Endometrial microvascular endothelial cells (primary cell): ENCODE data around the gene POTEM. TPM values are rescaled to one million over a fixed set of nuclear protein-coding genes. Genes with fewer than 3 reads are reported as not detected.
"Not testable (repeated sequence)": the region's sequence is repeated elsewhere in the genome, so short reads cannot be mapped to it uniquely, and the experiment has no call there.

Experiments
- in situ Hi-C: cut with HindIII; loops from 2 replicates; pipeline ENCODE4 v1.10.0; 2017; ENCODE audit warnings: low sequenced_read_pairs, low pct_unique_long_range_greater_than_20kb; ENCODE audit errors: inconsistent ontology term
- total RNA-seq: library from RNA; depleted of rRNA; stranded (reverse); fragments of >200 nt; gene quantifications from one replicate; pipeline ENCODE4 v1.2.3, GENCODE V29; 2015; ENCODE audit errors: inconsistent ontology term

Gene POTEM
- not detected for total RNA-seq

DNA sequence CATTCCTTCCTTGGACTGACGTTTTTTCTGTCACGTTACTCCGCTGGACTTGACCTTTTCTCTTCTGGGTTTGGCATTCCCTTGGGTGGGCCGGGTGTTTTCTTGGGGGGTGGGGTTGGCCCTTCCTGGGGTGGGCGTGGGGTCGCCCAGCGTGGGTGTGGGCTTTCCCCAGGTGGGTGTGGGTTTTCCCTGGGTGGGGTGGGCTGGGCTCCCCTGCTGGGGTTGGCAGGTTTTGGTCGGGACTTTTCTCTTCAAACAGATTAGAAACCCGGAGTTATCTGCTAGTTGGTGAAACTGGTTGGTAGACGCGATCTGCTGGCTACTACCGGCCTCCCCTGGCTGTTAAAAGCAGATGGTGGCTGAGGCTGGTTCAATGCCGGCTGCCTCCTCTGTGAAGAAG is at the start of gene POTEM:
POTEM (plus strand) TSS at position 301 of the 400 bp plus-strand sequence; CDS start at position 353, 52 bp downstream.
- in situ Hi-C loops = not testable (repeated sequence)

DNA sequence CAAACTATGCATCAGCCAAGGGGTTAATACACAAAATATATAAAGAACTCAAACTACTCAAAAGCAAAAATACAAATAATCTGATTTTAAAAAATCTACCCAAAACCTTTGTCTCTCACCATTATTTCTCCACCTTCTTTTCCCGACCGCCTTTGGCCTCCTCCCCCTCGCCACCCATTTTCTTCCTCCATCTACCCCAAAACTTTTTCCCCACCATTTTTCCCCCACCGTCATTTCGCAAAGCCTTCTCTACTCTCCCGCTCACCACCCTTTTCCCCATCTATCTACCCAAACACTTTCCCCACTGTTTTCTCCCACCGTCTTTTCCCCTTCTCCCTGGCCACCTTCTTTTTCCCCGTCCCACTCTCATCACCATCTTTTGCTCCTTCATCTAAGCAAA is 48.9 kb upstream of the POTEM start:
- in situ Hi-C loops = not testable (repeated sequence)

GRCh38 chr14:18920052-18920451 is 47.2 kb upstream of the POTEM start:
- in situ Hi-C loops = not testable (repeated sequence)

DNA sequence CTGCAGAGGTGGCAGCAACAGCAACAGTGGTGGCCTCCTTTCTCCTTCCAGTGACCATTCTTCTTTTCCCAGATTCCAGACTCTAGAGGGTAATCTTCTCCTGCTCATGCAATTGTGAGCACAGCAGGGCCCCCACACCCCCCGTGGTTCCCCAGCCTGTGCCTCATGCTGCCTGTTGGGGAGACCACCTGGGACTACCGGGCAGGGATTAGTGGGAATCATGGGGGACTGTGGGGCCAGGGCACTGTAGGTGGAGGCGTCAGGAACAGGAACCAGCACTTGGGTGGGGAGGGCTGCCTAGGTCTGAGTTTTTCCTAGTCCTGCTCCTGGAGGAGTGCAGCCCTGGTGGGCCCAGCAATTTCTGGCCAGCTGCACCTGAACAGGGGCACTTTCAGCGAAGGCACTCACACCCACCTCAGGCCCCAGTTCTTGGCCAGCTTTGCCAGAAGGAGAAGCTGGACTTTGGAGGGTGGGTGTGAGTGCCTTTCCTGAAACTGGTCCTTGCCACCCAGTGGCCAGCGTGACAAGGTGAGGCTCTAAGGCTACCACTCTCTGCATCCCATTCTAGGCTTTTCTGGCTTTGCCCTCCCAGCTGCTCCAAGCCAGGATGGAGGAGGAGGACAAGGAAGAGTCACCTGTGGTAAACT is 46.1 kb upstream of the POTEM start:
- in situ Hi-C loops = not testable (repeated sequence)

- in situ Hi-C loops = not testable (repeated sequence)
Observed at GRCh38 chr14:18936848-18937247, 30.4 kb upstream of the POTEM start.

DNA sequence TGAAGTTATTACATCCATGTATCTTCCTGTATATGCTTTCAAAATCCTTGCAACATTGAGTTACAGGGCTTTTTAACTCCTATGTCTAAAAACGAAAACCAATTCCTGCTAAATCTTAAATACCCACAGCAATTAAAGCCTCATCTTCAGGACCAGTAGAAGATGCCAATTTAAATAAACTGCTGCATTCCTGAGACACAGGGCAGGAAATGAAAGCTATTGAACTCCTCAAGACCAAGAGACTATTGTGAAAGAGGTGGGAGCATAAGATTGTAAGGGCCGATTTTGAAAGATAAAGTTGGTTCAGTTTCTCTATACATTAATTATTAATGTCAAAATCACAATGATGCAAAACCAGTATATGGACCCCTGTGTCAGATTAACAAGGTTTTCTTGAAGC is 28.5 kb upstream of the POTEM start:
- in situ Hi-C loops = not testable (repeated sequence)

- in situ Hi-C loops = not testable (repeated sequence)
Observed at GRCh38 chr14:18949939-18950338, 17.3 kb upstream of the POTEM start.

DNA sequence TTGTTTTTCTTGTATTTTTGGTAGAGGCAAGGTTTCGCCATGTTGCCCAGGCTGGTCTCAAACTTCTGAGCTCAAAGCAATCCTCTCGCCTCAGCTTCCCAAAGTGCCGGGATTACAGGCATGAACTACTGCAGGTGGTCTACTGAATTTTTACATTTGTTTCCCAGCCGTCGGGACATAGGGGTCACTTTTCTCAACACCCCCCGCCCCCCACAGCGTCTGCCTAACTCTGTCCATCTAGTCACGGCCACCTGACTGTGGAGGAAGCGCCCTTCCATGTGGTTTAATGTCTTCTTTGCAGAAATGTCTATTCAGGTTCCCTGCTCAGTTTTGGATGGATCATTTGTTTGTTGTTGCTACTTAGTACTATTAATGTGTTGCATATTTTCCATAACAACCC is 14.1 kb upstream of the POTEM start:
- in situ Hi-C loops = not testable (repeated sequence)

DNA sequence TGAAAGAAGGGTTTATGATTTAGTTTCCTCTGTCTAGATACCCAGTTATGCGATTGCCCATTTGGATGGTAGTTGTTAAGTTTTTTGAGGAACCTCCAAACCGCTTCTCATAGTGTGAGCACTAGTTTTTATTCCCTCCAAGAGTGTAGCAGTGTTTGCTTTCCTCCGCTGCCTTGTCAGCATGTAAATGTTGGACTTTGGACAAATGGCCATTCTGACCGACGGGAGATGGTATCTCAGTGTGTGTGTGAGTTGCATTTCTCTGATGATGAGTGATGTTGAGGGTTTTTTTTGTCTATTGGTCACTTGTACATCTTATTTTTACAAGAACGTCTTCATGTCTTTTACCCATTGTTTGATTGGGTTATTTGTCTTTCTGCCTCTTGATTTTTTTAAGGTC is 11.4 kb upstream of the POTEM start:
- in situ Hi-C loops = not testable (repeated sequence)

GRCh38 chr14:18961576-18961975 is 5.7 kb upstream of the POTEM start:
- in situ Hi-C loops = not testable (repeated sequence)

- in situ Hi-C loops = not testable (repeated sequence)
Observed at GRCh38 chr14:18962143-18962542, 5.1 kb upstream of the POTEM start.

GRCh38 chr14:18963276-18963675 is 4.0 kb upstream of the POTEM start:
- in situ Hi-C loops = not testable (repeated sequence)

GRCh38 chr14:18964878-18965277 is 2.4 kb upstream of the POTEM start:
- in situ Hi-C loops = not testable (repeated sequence)

- in situ Hi-C loops = not testable (repeated sequence)
Observed at GRCh38 chr14:19002566-19002965, 35.3 kb downstream of the POTEM start.

DNA sequence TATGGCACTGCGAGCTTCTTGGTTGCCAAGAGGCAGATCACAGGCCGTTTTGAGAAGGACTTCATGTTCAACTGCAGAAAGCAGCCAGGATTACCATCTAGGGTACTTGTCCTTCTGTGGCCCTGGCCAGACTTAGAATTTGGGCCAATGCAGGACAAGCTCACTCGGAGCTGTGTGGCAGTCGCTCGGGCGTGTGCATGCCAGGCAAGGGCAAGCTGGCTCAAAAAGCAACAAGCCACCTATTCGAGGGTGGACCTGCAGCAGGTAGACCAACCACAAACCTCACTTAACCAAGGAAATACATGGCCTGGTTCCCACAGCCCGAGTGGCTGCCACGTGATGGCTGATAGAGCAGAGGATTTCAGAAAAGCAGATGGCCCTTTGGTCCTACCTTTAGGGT is 39.3 kb downstream of the POTEM start:
- in situ Hi-C loops = not testable (repeated sequence)

DNA sequence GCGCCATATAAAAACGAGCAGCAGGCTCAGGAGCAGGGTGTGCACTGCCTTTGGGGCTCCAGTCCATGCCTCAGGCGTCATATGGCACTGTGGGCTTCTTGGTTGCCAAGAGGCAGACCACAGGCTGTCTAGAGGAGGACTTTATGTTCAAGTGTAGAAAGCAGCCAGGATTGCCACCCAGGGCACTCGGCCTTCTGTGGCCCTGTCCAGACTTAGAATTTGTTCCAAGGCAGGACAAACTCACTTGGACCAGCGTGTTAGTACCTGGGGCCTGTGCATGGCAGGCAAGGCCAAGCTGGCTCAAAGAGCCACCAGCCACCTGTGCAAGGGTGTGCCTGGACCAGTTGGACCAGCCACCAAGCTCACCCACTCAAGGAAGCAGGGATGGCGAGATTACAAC is 40.4 kb downstream of the POTEM start:
- in situ Hi-C loops = not testable (repeated sequence)

DNA sequence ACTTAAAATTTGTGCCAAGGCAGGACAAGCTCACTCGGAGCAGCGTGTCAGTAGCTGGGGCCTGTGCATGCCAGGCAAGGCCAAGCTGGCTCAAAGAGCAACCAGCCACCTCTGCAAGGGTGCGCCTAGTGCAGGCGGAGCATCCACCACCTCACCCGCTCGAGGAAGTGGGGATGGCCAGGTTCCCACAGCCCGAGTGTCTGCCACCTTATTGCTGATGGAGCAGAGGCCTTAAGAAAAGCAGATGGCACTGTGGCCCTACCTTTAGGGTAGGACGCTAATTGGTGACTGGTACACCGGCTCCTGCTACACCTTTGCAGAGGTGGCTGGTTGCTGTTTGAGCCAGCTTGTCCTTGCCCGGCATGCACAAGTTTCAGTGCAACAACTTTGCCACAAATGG is 43.8 kb downstream of the POTEM start:
- in situ Hi-C loops = not testable (repeated sequence)

- in situ Hi-C loops = not testable (repeated sequence)
Observed at GRCh38 chr14:19011703-19012102, 44.5 kb downstream of the POTEM start.

DNA sequence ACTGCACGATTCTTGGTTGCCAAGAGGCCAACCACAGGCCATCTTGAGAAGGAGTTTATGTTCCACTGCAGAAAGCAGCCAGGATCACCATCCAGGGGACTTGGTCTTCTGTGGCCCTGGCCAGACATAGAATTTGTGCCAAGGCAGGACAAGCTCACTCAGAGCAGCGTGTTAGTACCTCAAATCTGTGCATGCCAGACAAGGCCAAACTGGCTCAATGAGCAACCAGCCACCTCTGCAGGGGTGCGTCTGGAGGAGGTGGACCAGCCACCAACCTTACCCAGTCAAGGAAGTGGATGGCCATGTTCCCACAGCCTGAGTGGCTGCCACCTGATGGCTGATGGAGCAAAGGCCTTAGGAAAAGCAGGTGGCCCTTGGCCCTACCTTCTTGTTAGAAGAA is 48.0 kb downstream of the POTEM start:
- in situ Hi-C loops = not testable (repeated sequence)

GRCh38 chr14:19025080-19025589 is 57.9 kb downstream of the POTEM start:
- in situ Hi-C loops = not testable (repeated sequence)
